HCT116 (cell line): Measurements from ENCODE around the gene NMD3. TPM values are rescaled to one million over a fixed set of nuclear protein-coding genes. Genes with fewer than 3 reads are reported as not detected.

Experiments
- ATAC-seq: fragments of 200-7000 bp; cut with Tn5 transposase; 2 replicates; pipeline ENCODE4 v1.9.1; 2020; ENCODE audit warnings: mild to moderate bottlenecking, moderate library complexity
- BruUV-seq: library from RNA; stranded (reverse); fragments of 400-500 nt; replicated peaks from 2 replicates; lab custom pipeline; 2021; lab: Mats Ljungman, UMichigan
- CTCF ChIA-PET: fragments of 300-600 bp; sonication (Branson Sonifier 250); formaldehyde crosslinking; loops from one replicate; lab custom pipeline; 2021; ENCODE audit warnings: antibody characterized with exemption; lab: Charles Lee
- POLR2A ChIA-PET: fragments of 300-600, 350-600 bp; sonication (Branson Sonifier 250); formaldehyde crosslinking; loops from one replicate; lab custom pipeline; 2021; ENCODE audit warnings: antibody characterized with exemption; lab: Charles Lee
- RAD21 ChIA-PET, 2 experiments: fragments of 300-600 bp; sonication (Branson Sonifier 250); formaldehyde crosslinking; loops; one replicate each; lab custom pipeline; 2023; ENCODE audit warnings: low total read pairs in 2 of 2; ENCODE audit not compliant: uncharacterized antibody in 2 of 2, unreplicated experiment in 2 of 2, low non-redundant PET in 1 of 2; lab: Charles Lee
- DNase-seq: peaks from one replicate; pipeline ENCODE4 v3.0.0-alpha.2; 2010; ENCODE audit warnings: low read depth, low spot score
- H2AFZ ChIP-seq: fragments of 200-600 bp; shearing (Covaris generic), sonication (generic); 2 replicates; pipeline ENCODE4 v1.6.1; 2017; ENCODE audit warnings: low read depth, mixed run types, mixed read lengths, antibody characterized with exemption, low read length; ENCODE audit not compliant: poor library complexity, severe bottlenecking
- H3K27ac ChIP-seq: 2 replicates; pipeline ENCODE4 v1.5.1; 2012; ENCODE audit warnings: low read depth, low read length
- H3K27me3 ChIP-seq: fragments of 200-600 bp; sonication (generic); 2 replicates; pipeline ENCODE4 v1.6.1; 2016; ENCODE audit warnings: mixed run types, low read length, mixed read lengths; ENCODE audit not compliant: insufficient read depth
- H3K36me3 ChIP-seq, 2 experiments: fragments of 200-500 bp in 1 of 2; fragments of 200-600 bp in 1 of 2; sonication (Bioruptor generic) in 1 of 2; sonication (generic) in 1 of 2; 2 replicates each; pipeline versions ENCODE4 v1.5.1 to v1.6.1; 2014 to 2016; ENCODE audit warnings: low read length in 2 of 2, inconsistent platforms in 1 of 2, mixed read lengths in 1 of 2, mixed run types in 1 of 2; ENCODE audit not compliant: insufficient read depth in 2 of 2, control insufficient read depth in 1 of 2
- H3K4me1 ChIP-seq, 2 experiments: fragments of 200-600 bp in 1 of 2; sonication (generic) in 1 of 2; 2 replicates each; pipeline versions ENCODE4 v1.5.1 to v1.6.1; 2012 to 2017; ENCODE audit warnings: low read length in 2 of 2, inconsistent platforms in 1 of 2, mild to moderate bottlenecking in 1 of 2, mixed read lengths in 1 of 2, mixed run types in 1 of 2, moderate library complexity in 1 of 2; ENCODE audit not compliant: insufficient read depth in 2 of 2, control insufficient read depth in 1 of 2
- H3K4me2 ChIP-seq: fragments of 200-600 bp; sonication (generic); 2 replicates; pipeline ENCODE4 v1.6.1; 2017; ENCODE audit warnings: mixed run types, low read length, mixed read lengths
- H3K4me3 ChIP-seq, 2 experiments: fragments of 200-600 bp in 1 of 2; sonication (generic) in 1 of 2; replicated peaks in 1 of 2; 2 replicates each; pipeline ENCODE4 v1.5.1; 2011 to 2016; ENCODE audit warnings: low read length in 2 of 2, control low read depth in 1 of 2, low read depth in 1 of 2, mild to moderate bottlenecking in 1 of 2, mixed read lengths in 1 of 2, mixed run types in 1 of 2
- H3K79me2 ChIP-seq: fragments of 200-600 bp; sonication (generic); 2 replicates; pipeline ENCODE4 v1.6.1; 2017; ENCODE audit warnings: mild to moderate bottlenecking, mixed run types, low read length, moderate library complexity, mixed read lengths; ENCODE audit not compliant: insufficient read depth
- H3K9ac ChIP-seq: fragments of 200-600 bp; sonication (generic); 2 replicates; pipeline ENCODE4 v1.6.1; 2016; ENCODE audit warnings: low read length, mixed read lengths
- H3K9me2 ChIP-seq: fragments of 200-600 bp; sonication (generic), shearing (Covaris generic); 2 replicates; pipeline ENCODE4 v1.6.1; 2017; ENCODE audit warnings: mixed run types, mild to moderate bottlenecking, moderate library complexity; ENCODE audit not compliant: insufficient read depth
- H3K9me3 ChIP-seq, 2 experiments: fragments of 200-500 bp in 1 of 2; fragments of 200-600 bp in 1 of 2; sonication (Bioruptor generic) in 1 of 2; sonication (generic) in 1 of 2; 2 replicates each; pipeline ENCODE4 v1.6.1; 2014 to 2017; ENCODE audit warnings: low read length in 2 of 2, mixed read lengths in 2 of 2, inconsistent platforms in 1 of 2, low read depth in 1 of 2, mild to moderate bottlenecking in 1 of 2, mixed run types in 1 of 2, moderate library complexity in 1 of 2; ENCODE audit not compliant: control insufficient read depth in 1 of 2, insufficient read depth in 1 of 2
- H4K20me1 ChIP-seq: fragments of 200-600 bp; sonication (generic), shearing (Covaris generic); 2 replicates; pipeline ENCODE4 v1.6.1; 2017; ENCODE audit warnings: mixed run types, mild to moderate bottlenecking, moderate library complexity; ENCODE audit not compliant: insufficient read depth
- CTCF ChIP-seq, 3 experiments: fragments of 200-600 bp in 1 of 3; sonication (generic) in 1 of 3; IDR thresholded peaks in 2 of 3; conservative IDR thresholded peaks in 1 of 3; 2 replicates each; pipeline ENCODE4 v1.5.1; 2012 to 2017; ENCODE audit warnings: low read depth in 2 of 3, low read length in 2 of 3, antibody characterized with exemption in 1 of 3, borderline replicate concordance in 1 of 3, control low read depth in 1 of 3, mild to moderate bottlenecking in 1 of 3, mixed read lengths in 1 of 3, mixed run types in 1 of 3, moderate library complexity in 1 of 3; ENCODE audit not compliant: insufficient read depth in 1 of 3
- RAD21 ChIP-seq: IDR thresholded peaks from 2 replicates; pipeline ENCODE4 v1.6.1; 2012; ENCODE audit warnings: low read depth, mild to moderate bottlenecking
- YY1 ChIP-seq: IDR thresholded peaks from 2 replicates; pipeline ENCODE4 v1.6.1; 2011; ENCODE audit warnings: low read length, low read depth, moderate library complexity, mild to moderate bottlenecking; ENCODE audit not compliant: insufficient replicate concordance; ENCODE audit errors: extremely low read depth
- intact Hi-C: fragments of 100-400 bp; cut with micrococcal nuclease; formaldehyde crosslinking; loops from 2 replicates; pipeline ENCODE4 v1.10.0; 2022
- total RNA-seq: library from RNA; stranded (reverse); gene quantifications from one replicate; pipeline ENCODE4 v1.2.1, GENCODE V29; 2021; ENCODE audit not compliant: unreplicated experiment

NMD3 gene
- total RNA-seq, 1 experiment from 2014 or later: 85.2 TPM

GRCh38 chr3:161273589-161274218 lies 52.6 kb downstream of the NMD3 start:
- no peaks in the 10 kb centered on the region for H4K20me1 ChIP-seq
- RAD21 ChIA-PET: no interaction called here

More at GRCh38 chr3:161273589-161274218, 52.6 kb downstream of the NMD3 start:
- Histone ChIP-seq H3K9me2 (no peaks in the 10 kb centered on the region), H3K27me3 (no peaks in the 10 kb centered on the region), H3K79me2 (no peaks in the 10 kb centered on the region), H3K4me2 (no peak overlapping the region), H2AFZ (no peak overlapping the region), H3K27ac (no peak overlapping the region), H3K9me3 (peaks cover 0 to 10% of the 10 kb centered on the region in 2 experiments; a peak in 1 of 4 replicates), H3K4me3 (no peak overlapping the region), H3K4me1 (no peaks in the 10 kb centered on the region), H3K36me3 (no peaks in the 10 kb centered on the region), H3K9ac (no peak overlapping the region)
- TF ChIP-seq CTCF (IDR thresholded peaks at IDR 0.05 in 2 of 3, conservative IDR thresholded peaks at IDR 0.05 in 1 of 3; ENCODE audit: borderline replicate concordance in 1 of 3, insufficient read depth in 1 of 3, low read depth in 2 of 3, low read length in 2 of 3) (peak; percentile 33 to 75 (median 70); a peak in 5 of 6 replicates), RAD21 (peak; percentile 76), YY1 (no peak)
- no TSS peak for BruUV-seq
- ATAC-seq (no peak), DNase-seq (peak; percentile 33)
- intact Hi-C loops: loop anchor here (1.0 to 10.0 kb wide), 5 partner anchors 136 to 569 kb away; no protein-coding TSS in a partner anchor
- ChIA-PET POLR2A (no interaction called here), CTCF (interaction anchor here (0.9 to 1.8 kb wide), 4 partner anchors 15 to 565 kb away, joined by 3 to 16 read pairs (median 4); no protein-coding TSS in a partner anchor)
